Measurements from ENCODE around the gene CNEP1R1.

CNEP1R1 gene

GRCh38 chr16:49992825-49993224 is 32.2 kb upstream of the CNEP1R1 start:
- Histone ChIP-seq H3K4me1 (ENCODE audit: control extremely low read depth in 1 of 4, control insufficient read depth in 4 of 4, insufficient read depth in 4 of 4, low read length in 3 of 4) (no peaks in the 10 kb centered on the region), H3K27ac (ENCODE audit: insufficient read depth in 1 of 2, low read depth in 1 of 2, low read length in 2 of 2, poor library complexity in 1 of 2, severe bottlenecking in 2 of 2) (no peak overlapping the region), H3K27me3 (replicated peaks in 2 of 5; ENCODE audit: control insufficient read depth in 4 of 5, insufficient read depth in 5 of 5, low read length in 4 of 5) (peaks cover 0 to 7% (median 0%) of the 10 kb centered on the region in 5 experiments), H3K36me3 (ENCODE audit: control insufficient read depth in 4 of 4, insufficient read depth in 4 of 4, low read length in 3 of 4) (no peaks in the 10 kb centered on the region), H3K4me3 (ENCODE audit: control insufficient read depth in 1 of 7, extremely low read depth in 1 of 7, insufficient read depth in 4 of 7, low read depth in 2 of 7, low read length in 6 of 7) (no peak overlapping the region), H3K9me3 (ENCODE audit: control extremely low read depth in 1 of 5, control insufficient read depth in 4 of 5, insufficient read depth in 2 of 5, low read depth in 1 of 5, low read length in 4 of 5) (no peaks in the 10 kb centered on the region)
- ChIA-PET CTCF (no interaction called here), POLR2A (no interaction called here)
- no peak for DNase-seq
- WGBS (ENCODE audit: insufficient coverage) = 100% methylated on average over 5 of the region's 8 CpGs

DNA sequence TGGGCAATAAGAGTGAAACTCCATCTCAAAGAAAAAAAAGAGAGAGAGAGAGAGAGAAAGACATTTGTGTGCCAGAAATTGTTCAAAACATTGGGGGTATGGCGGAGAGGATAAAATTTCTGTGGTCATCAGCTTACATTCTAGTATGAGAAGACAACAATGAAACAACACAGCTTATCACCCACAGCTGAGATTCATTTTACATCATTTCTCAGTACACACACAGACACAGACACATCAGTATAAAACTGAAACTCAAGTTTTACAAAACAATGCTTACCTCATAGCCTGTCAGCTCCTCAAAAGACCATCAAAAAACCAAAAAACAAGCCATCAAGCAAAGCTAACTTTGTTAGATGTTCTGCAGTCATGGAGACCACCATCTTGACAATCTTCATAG is 31.4 kb upstream of the CNEP1R1 start:
- ChIA-PET POLR2A (no interaction called here), CTCF (no interaction called here)
- no peaks in the 10 kb centered on the region for H3K36me3 ChIP-seq (ENCODE audit: control insufficient read depth in 4 of 4, insufficient read depth in 4 of 4, low read length in 3 of 4)
- no peak for DNase-seq
- peaks cover 0 to 7% (median 0%) of the 10 kb centered on the region in 5 experiments for H3K27me3 ChIP-seq (replicated peaks in 2 of 5; ENCODE audit: control insufficient read depth in 4 of 5, insufficient read depth in 5 of 5, low read length in 4 of 5)
- WGBS (ENCODE audit: insufficient coverage) = no CpG with 5 or more reads among the region's 1 CpG
- no peak overlapping the region for H3K27ac ChIP-seq (ENCODE audit: insufficient read depth in 1 of 2, low read depth in 1 of 2, low read length in 2 of 2, poor library complexity in 1 of 2, severe bottlenecking in 2 of 2)
- H3K4me1 ChIP-seq (ENCODE audit: control extremely low read depth in 1 of 4, control insufficient read depth in 4 of 4, insufficient read depth in 4 of 4, low read length in 3 of 4) = no peaks in the 10 kb centered on the region
- no peak overlapping the region for H3K4me3 ChIP-seq (ENCODE audit: control insufficient read depth in 1 of 7, extremely low read depth in 1 of 7, insufficient read depth in 4 of 7, low read depth in 2 of 7, low read length in 6 of 7)
- no peaks in the 10 kb centered on the region for H3K9me3 ChIP-seq (ENCODE audit: control extremely low read depth in 1 of 5, control insufficient read depth in 4 of 5, insufficient read depth in 2 of 5, low read depth in 1 of 5, low read length in 4 of 5)

DNA sequence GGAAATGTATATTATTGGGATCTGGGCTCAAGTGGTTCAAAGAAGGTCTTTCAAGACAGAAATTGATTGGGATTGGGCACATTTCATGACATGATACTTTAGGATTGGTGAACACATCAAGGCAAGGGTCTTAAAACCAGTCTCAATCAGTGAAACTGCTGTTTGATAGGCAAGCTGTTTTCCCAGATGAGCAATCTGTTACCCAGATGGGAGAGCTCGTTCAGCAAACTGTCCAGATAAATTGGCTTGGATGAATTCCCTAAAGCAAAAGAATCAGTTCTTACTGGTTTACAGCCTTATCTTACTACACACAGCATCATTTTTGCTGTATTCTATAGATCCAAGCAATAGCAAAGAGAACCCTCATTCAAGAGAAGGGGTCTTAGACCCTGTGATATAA is 31.0 kb upstream of the CNEP1R1 start:
- no peak overlapping the region for H3K4me3 ChIP-seq (ENCODE audit: control insufficient read depth in 1 of 7, extremely low read depth in 1 of 7, insufficient read depth in 4 of 7, low read depth in 2 of 7, low read length in 6 of 7)
- H3K27me3 ChIP-seq (replicated peaks in 2 of 5; ENCODE audit: control insufficient read depth in 4 of 5, insufficient read depth in 5 of 5, low read length in 4 of 5) = peaks cover 0 to 7% (median 0%) of the 10 kb centered on the region in 5 experiments
- no peak for DNase-seq
- CTCF ChIA-PET = no interaction called here
- H3K4me1 ChIP-seq (ENCODE audit: control extremely low read depth in 1 of 4, control insufficient read depth in 4 of 4, insufficient read depth in 4 of 4, low read length in 3 of 4) = no peaks in the 10 kb centered on the region
- H3K9me3 ChIP-seq (ENCODE audit: control extremely low read depth in 1 of 5, control insufficient read depth in 4 of 5, insufficient read depth in 2 of 5, low read depth in 1 of 5, low read length in 4 of 5) = no peaks in the 10 kb centered on the region
- POLR2A ChIA-PET = no interaction called here
- no peaks in the 10 kb centered on the region for H3K36me3 ChIP-seq (ENCODE audit: control insufficient read depth in 4 of 4, insufficient read depth in 4 of 4, low read length in 3 of 4)
- no peak overlapping the region for H3K27ac ChIP-seq (ENCODE audit: insufficient read depth in 1 of 2, low read depth in 1 of 2, low read length in 2 of 2, poor library complexity in 1 of 2, severe bottlenecking in 2 of 2)
- 100% methylated on average over 1 of the region's 1 CpG for WGBS (ENCODE audit: insufficient coverage)

DNA sequence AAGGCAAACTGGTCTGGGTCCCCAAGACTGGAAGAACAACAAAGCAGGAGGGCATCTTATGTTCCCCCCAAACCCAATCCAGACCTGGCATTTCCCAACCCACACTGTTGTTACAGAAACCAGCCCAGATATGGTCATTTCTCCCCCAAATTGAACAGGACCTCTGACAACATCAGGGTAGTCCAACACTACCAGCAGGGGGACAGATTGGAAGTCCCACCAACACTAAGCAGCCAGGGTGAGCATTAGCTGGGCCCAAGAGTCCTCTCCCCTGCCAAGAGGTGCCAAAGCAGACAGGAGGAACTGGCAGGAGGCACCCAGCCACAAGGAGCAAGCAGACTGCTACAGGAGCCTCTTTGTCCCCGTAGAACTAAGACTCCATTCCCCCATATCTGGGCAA is 29.3 kb upstream of the CNEP1R1 start:
- DNase-seq = no peak
- 80% methylated on average over 1 of the region's 1 CpG for WGBS (ENCODE audit: insufficient coverage)
- Histone ChIP-seq H3K27ac (ENCODE audit: insufficient read depth in 1 of 2, low read depth in 1 of 2, low read length in 2 of 2, poor library complexity in 1 of 2, severe bottlenecking in 2 of 2) (no peak overlapping the region), H3K4me1 (ENCODE audit: control extremely low read depth in 1 of 4, control insufficient read depth in 4 of 4, insufficient read depth in 4 of 4, low read length in 3 of 4) (no peaks in the 10 kb centered on the region), H3K4me3 (ENCODE audit: control insufficient read depth in 1 of 7, extremely low read depth in 1 of 7, insufficient read depth in 4 of 7, low read depth in 2 of 7, low read length in 6 of 7) (no peak overlapping the region), H3K36me3 (ENCODE audit: control insufficient read depth in 4 of 4, insufficient read depth in 4 of 4, low read length in 3 of 4) (no peaks in the 10 kb centered on the region), H3K9me3 (ENCODE audit: control extremely low read depth in 1 of 5, control insufficient read depth in 4 of 5, insufficient read depth in 2 of 5, low read depth in 1 of 5, low read length in 4 of 5) (no peaks in the 10 kb centered on the region), H3K27me3 (replicated peaks in 2 of 5; ENCODE audit: control insufficient read depth in 4 of 5, insufficient read depth in 5 of 5, low read length in 4 of 5) (peaks cover 0 to 7% (median 0%) of the 10 kb centered on the region in 5 experiments)
- ChIA-PET CTCF (no interaction called here), POLR2A (no interaction called here)

- H3K9me3 ChIP-seq (ENCODE audit: control extremely low read depth in 1 of 5, control insufficient read depth in 4 of 5, insufficient read depth in 2 of 5, low read depth in 1 of 5, low read length in 4 of 5) = no peaks in the 10 kb centered on the region
- H3K36me3 ChIP-seq (ENCODE audit: control insufficient read depth in 4 of 4, insufficient read depth in 4 of 4, low read length in 3 of 4) = no peaks in the 10 kb centered on the region
- H3K27ac ChIP-seq (ENCODE audit: insufficient read depth in 1 of 2, low read depth in 1 of 2, low read length in 2 of 2, poor library complexity in 1 of 2, severe bottlenecking in 2 of 2) = no peak overlapping the region
- POLR2A ChIA-PET = no interaction called here
- no CpG with 5 or more reads among the region's 4 CpGs for WGBS (ENCODE audit: insufficient coverage)
- no peak for DNase-seq
- peaks cover 0 to 7% (median 0%) of the 10 kb centered on the region in 5 experiments for H3K27me3 ChIP-seq (replicated peaks in 2 of 5; ENCODE audit: control insufficient read depth in 4 of 5, insufficient read depth in 5 of 5, low read length in 4 of 5)
- H3K4me1 ChIP-seq (ENCODE audit: control extremely low read depth in 1 of 4, control insufficient read depth in 4 of 4, insufficient read depth in 4 of 4, low read length in 3 of 4) = no peaks in the 10 kb centered on the region
- H3K4me3 ChIP-seq (ENCODE audit: control insufficient read depth in 1 of 7, extremely low read depth in 1 of 7, insufficient read depth in 4 of 7, low read depth in 2 of 7, low read length in 6 of 7) = no peak overlapping the region
- CTCF ChIA-PET = no interaction called here
Measured at GRCh38 chr16:49997721-49998251, 27.2 kb upstream of the CNEP1R1 start.

DNA sequence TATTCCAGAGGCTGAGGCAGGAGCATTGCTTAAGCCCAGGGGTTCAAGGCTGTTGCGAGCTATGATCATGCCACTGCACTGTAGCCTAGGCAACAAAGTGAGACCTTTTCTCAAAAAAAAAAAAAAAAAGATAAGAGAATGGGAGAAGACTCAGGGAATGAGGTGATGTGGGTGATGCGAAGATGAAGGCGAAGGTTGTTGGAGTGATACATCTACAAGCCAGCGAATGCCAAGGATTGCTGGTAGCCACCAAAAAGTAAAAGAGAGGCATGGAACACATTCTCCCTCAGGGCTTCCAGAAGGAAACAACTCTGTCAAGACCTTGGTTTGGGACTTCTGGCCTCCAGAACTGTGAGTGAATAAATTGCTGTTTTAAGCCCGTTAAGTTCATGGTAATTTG is 26.0 kb upstream of the CNEP1R1 start:
- H3K9me3 ChIP-seq (ENCODE audit: control extremely low read depth in 1 of 5, control insufficient read depth in 4 of 5, insufficient read depth in 2 of 5, low read depth in 1 of 5, low read length in 4 of 5) = no peaks in the 10 kb centered on the region
- 100% methylated on average over 5 of the region's 5 CpGs for WGBS (ENCODE audit: insufficient coverage)
- H3K27me3 ChIP-seq (replicated peaks in 2 of 5; ENCODE audit: control insufficient read depth in 4 of 5, insufficient read depth in 5 of 5, low read length in 4 of 5) = peaks cover 0 to 7% (median 0%) of the 10 kb centered on the region in 5 experiments
- no peak overlapping the region for H3K4me3 ChIP-seq (ENCODE audit: control insufficient read depth in 1 of 7, extremely low read depth in 1 of 7, insufficient read depth in 4 of 7, low read depth in 2 of 7, low read length in 6 of 7)
- ChIA-PET CTCF (no interaction called here), POLR2A (no interaction called here)
- DNase-seq = no peak
- no peak overlapping the region for H3K27ac ChIP-seq (ENCODE audit: insufficient read depth in 1 of 2, low read depth in 1 of 2, low read length in 2 of 2, poor library complexity in 1 of 2, severe bottlenecking in 2 of 2)
- H3K4me1 ChIP-seq (ENCODE audit: control extremely low read depth in 1 of 4, control insufficient read depth in 4 of 4, insufficient read depth in 4 of 4, low read length in 3 of 4) = no peaks in the 10 kb centered on the region
- no peaks in the 10 kb centered on the region for H3K36me3 ChIP-seq (ENCODE audit: control insufficient read depth in 4 of 4, insufficient read depth in 4 of 4, low read length in 3 of 4)

DNA sequence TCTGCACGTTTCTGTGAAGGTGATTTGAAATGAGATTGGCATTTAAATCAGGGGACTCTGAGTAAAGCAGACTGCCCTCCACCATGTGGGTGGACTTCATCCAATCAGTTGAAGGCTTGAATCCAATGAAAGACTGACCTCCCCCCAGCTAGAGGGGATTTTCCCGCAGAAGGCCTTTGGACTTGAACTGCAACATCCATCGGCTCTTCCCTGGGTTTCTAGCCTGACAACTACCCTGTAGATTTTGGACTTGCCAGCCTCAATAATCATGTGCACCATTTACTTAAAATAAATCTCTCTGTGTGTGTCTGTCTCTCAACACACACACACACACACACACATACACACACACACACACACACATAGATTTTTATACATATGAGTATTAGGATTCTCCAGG is 23.9 kb upstream of the CNEP1R1 start:
- no peak overlapping the region for H3K4me3 ChIP-seq (ENCODE audit: control insufficient read depth in 1 of 7, extremely low read depth in 1 of 7, insufficient read depth in 4 of 7, low read depth in 2 of 7, low read length in 6 of 7)
- POLR2A ChIA-PET = no interaction called here
- WGBS (ENCODE audit: insufficient coverage) = 100% methylated on average over 3 of the region's 3 CpGs
- H3K27ac ChIP-seq (ENCODE audit: insufficient read depth in 1 of 2, low read depth in 1 of 2, low read length in 2 of 2, poor library complexity in 1 of 2, severe bottlenecking in 2 of 2) = no peak overlapping the region
- H3K36me3 ChIP-seq (ENCODE audit: control insufficient read depth in 4 of 4, insufficient read depth in 4 of 4, low read length in 3 of 4) = no peaks in the 10 kb centered on the region
- H3K9me3 ChIP-seq (ENCODE audit: control extremely low read depth in 1 of 5, control insufficient read depth in 4 of 5, insufficient read depth in 2 of 5, low read depth in 1 of 5, low read length in 4 of 5) = no peaks in the 10 kb centered on the region
- CTCF ChIA-PET = no interaction called here
- peaks cover 0 to under 1% (median 0%) of the 10 kb centered on the region in 5 experiments for H3K27me3 ChIP-seq (replicated peaks in 2 of 5; ENCODE audit: control insufficient read depth in 4 of 5, insufficient read depth in 5 of 5, low read length in 4 of 5)
- no peak for DNase-seq
- no peaks in the 10 kb centered on the region for H3K4me1 ChIP-seq (ENCODE audit: control extremely low read depth in 1 of 4, control insufficient read depth in 4 of 4, insufficient read depth in 4 of 4, low read length in 3 of 4)

Data from common myeloid progenitor, CD34-positive (primary cell).